Type B pancreatic cell (in vitro differentiated cells): Measurements from ENCODE around the gene SPOCK2. TPM values are rescaled to one million over a fixed set of nuclear protein-coding genes. Genes with fewer than 3 reads are reported as not detected.
"Not testable (repeated sequence)": the region's sequence is repeated elsewhere in the genome, so short reads cannot be mapped to it uniquely, and the experiment has no call there.

ENCODE experiments used
- DNase-seq: peaks from one replicate; pipeline ENCODE4 v3.0.0; 2021; ENCODE audit warnings: mixed read lengths; ENCODE audit not compliant: unreplicated experiment; ENCODE audit errors: extremely low spot score
- H3K27ac Mint-ChIP-seq: 2 replicates; pipeline ENCODE4 v1.8.0; 2021; ENCODE audit warnings: mild to moderate bottlenecking, mixed read lengths
- H3K27me3 Mint-ChIP-seq: 2 replicates; pipeline ENCODE4 v1.8.0; 2021; ENCODE audit warnings: mixed read lengths
- H3K36me3 Mint-ChIP-seq: 2 replicates; pipeline ENCODE4 v1.8.0; 2021; ENCODE audit warnings: mixed read lengths
- H3K4me1 Mint-ChIP-seq: one replicate; pipeline ENCODE4 v1.8.0; 2021; ENCODE audit warnings: mixed read lengths; ENCODE audit not compliant: unreplicated experiment
- H3K4me3 Mint-ChIP-seq: 2 replicates; pipeline ENCODE4 v1.8.0; 2021; ENCODE audit warnings: mild to moderate bottlenecking, mixed read lengths
- H3K9me3 Mint-ChIP-seq: 2 replicates; pipeline ENCODE4 v1.8.0; 2021; ENCODE audit warnings: mixed read lengths
- CTCF ChIP-seq: fragments of 200-600 bp; sonication (generic); conservative IDR thresholded peaks from 2 replicates; pipeline ENCODE4 v1.5.0; 2021; ENCODE audit warnings: antibody characterized with exemption, mild to moderate bottlenecking
- total RNA-seq: library from RNA; stranded (reverse); gene quantifications from 2 replicates; pipeline ENCODE4 v1.2.1, GENCODE V29; 2021; ENCODE audit warnings: low replicate concordance

Gene SPOCK2
- total RNA-seq, 1 donor from 2014 or later = 13.8 TPM

- TF ChIP-seq CTCF = no peak
- no peak for DNase-seq
- Mint-ChIP-seq H3K36me3 (no peaks in the 10 kb centered on the region), H3K9me3 (no peaks in the 10 kb centered on the region), H3K27ac (no peak overlapping the region), H3K27me3 (no peaks in the 10 kb centered on the region), H3K4me3 (no peak overlapping the region), H3K4me1 (peaks cover 15% of the 10 kb centered on the region)
Observed at GRCh38 chr10:72037266-72037665, 51.1 kb downstream of the SPOCK2 start.

GRCh38 chr10:72035252-72035887, 53.0 kb downstream of the SPOCK2 start:
- no peaks in the 10 kb centered on the region for H3K9me3 Mint-ChIP-seq
- no peak overlapping the region for H3K4me3 Mint-ChIP-seq
- TF ChIP-seq CTCF = no peak
- no peaks in the 10 kb centered on the region for H3K27me3 Mint-ChIP-seq
- H3K4me1 Mint-ChIP-seq = peaks cover 14% of the 10 kb centered on the region
- H3K36me3 Mint-ChIP-seq = no peaks in the 10 kb centered on the region
- peak overlapping the region; percentile 18 for H3K27ac Mint-ChIP-seq
- DNase-seq = no peak

- H3K36me3 Mint-ChIP-seq = no peaks in the 10 kb centered on the region
- no peaks in the 10 kb centered on the region for H3K9me3 Mint-ChIP-seq
- DNase-seq = no peak
- H3K27ac Mint-ChIP-seq = no peak overlapping the region
- no peaks in the 10 kb centered on the region for H3K27me3 Mint-ChIP-seq
- H3K4me1 Mint-ChIP-seq = peaks cover 16% of the 10 kb centered on the region
- TF ChIP-seq CTCF = no peak
- no peak overlapping the region for H3K4me3 Mint-ChIP-seq
Observed at GRCh38 chr10:72034761-72035160, 53.6 kb downstream of the SPOCK2 start.

- Mint-ChIP-seq H3K36me3 (no peaks in the 10 kb centered on the region), H3K27me3 (no peaks in the 10 kb centered on the region), H3K4me3 (no peak overlapping the region), H3K9me3 (no peaks in the 10 kb centered on the region), H3K4me1 (peaks cover 16% of the 10 kb centered on the region), H3K27ac (no peak overlapping the region)
- no peak for TF ChIP-seq CTCF
- no peak for DNase-seq
Observed at GRCh38 chr10:72034040-72034499, 54.3 kb downstream of the SPOCK2 start.

- not testable (repeated sequence) for H3K4me3 Mint-ChIP-seq, H3K36me3 Mint-ChIP-seq, DNase-seq, H3K27me3 Mint-ChIP-seq, H3K9me3 Mint-ChIP-seq, H3K27ac Mint-ChIP-seq
- peaks cover 12% of the 10 kb centered on the region for H3K4me1 Mint-ChIP-seq
Observed at GRCh38 chr10:72032409-72033162, 55.8 kb downstream of the SPOCK2 start.

- Mint-ChIP-seq H3K9me3 (no peaks in the 10 kb centered on the region), H3K27ac (no peak overlapping the region), H3K27me3 (no peaks in the 10 kb centered on the region), H3K4me1 (peaks cover 18% of the 10 kb centered on the region), H3K36me3 (no peaks in the 10 kb centered on the region), H3K4me3 (no peak overlapping the region)
- TF ChIP-seq CTCF = no peak
- no peak for DNase-seq
Observed at GRCh38 chr10:72031706-72032105, 56.6 kb downstream of the SPOCK2 start.
